ENCODE measurements around the gene LORICRIN.

Gene LORICRIN

DNA sequence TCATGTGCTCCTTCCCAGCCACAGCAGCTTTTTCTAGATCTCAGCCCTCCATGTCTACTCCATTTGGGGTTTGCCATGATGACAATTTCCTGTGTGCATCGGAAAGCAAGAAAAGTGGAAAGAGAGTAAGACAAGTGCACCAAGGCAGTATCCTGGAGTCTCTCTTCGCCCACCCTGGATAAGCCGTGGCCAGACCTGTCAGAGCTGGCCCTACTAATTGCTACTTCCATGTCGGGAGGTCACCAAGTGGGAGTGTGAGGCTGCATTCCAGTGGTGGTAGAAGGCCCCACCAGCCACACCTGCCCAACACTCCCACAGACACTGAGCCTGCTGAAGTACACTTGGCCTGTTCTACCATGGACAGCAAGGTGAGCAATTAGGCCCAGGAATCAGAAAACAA lies 14.0 kb upstream of the LORICRIN start:
- TF ChIP-seq GATA3 (IDR thresholded peaks at IDR 0.05; ENCODE audit: low read depth, low read length) (no peak), GATA2 (IDR thresholded peaks at IDR 0.05; ENCODE audit: low read depth, low read length) (no peak)

DNA sequence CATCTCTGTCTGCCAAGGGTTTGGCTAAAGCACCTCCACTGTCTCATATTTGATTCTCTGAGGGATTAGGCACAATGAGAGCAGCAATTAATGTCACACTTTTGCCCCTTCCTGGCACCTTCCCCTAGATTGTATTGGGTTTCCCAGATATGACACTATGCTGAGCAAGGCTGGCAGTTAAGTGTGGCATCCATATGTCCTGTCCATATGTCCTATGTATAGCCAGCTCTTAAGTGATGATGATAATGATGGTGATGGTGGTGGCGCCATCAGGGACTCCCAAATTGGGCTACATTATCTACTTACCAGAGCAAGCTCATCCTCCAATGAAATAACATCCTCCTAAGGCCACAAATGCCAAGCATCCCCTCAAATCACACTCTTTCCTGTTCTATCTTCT lies 13.5 kb upstream of the LORICRIN start:
- no peak for TF ChIP-seq GATA2 (IDR thresholded peaks at IDR 0.05; ENCODE audit: low read depth, low read length)
- TF ChIP-seq GATA3 (IDR thresholded peaks at IDR 0.05; ENCODE audit: low read depth, low read length) = no peak

DNA sequence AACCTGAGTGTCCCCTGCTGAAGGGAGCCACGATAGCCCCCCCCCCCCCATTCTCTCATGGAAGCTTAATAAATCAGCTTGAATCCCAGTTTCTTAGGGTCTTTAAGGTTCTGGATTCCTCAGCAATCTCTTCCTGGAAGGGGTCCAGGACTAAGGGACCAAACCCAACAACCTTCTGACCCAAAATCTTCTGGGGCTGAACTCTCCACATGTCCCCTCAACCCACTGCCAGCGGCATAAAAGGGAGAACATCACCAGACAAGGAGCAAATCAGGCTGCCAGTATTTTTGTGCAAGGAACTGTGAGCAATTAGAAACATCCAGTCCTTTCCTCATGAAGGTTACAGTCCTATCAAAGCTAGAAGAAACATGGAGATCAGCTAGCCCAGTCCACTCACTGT lies 12.7 kb upstream of the LORICRIN start:
- TF ChIP-seq GATA2 (IDR thresholded peaks at IDR 0.05; ENCODE audit: low read depth, low read length) = no peak
- no peak for TF ChIP-seq GATA3 (IDR thresholded peaks at IDR 0.05; ENCODE audit: low read depth, low read length)

DNA sequence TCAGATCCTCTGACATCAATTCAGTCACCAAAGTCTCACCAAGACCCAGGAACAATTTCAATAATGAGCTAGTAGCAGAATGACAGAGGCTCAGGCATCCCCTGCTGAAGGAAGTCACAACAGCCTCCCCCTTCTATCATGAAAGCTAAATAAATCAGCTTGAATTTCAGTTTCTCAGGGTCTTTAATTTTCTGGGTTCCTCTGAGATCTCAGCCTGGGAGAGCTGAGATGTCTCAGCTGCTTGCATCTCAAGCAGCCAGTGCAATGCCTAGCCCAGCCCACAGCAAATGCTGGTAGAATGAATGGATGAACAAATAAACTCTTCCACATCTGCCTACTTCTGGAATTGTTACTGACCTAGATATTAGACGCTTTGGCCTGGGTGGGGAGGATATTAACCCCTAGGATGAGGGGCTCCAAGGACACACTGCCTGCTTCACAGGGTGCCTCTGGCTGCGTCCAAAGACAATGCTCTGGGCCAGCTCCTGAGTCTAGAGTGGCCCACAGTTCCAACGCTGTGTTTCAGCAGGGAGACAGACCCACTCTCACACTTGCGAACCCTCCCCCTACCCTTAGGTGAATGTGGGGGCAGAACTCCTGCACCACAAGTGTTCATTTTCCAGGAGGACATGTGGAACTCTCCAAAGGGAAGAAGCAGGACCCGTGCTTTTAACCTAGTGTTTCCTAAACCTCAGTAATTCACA lies 11.2 kb upstream of the LORICRIN start:
- TF ChIP-seq GATA2 (IDR thresholded peaks at IDR 0.05; ENCODE audit: low read depth, low read length) (no peak), GATA3 (IDR thresholded peaks at IDR 0.05; ENCODE audit: low read depth, low read length) (no peak)

DNA sequence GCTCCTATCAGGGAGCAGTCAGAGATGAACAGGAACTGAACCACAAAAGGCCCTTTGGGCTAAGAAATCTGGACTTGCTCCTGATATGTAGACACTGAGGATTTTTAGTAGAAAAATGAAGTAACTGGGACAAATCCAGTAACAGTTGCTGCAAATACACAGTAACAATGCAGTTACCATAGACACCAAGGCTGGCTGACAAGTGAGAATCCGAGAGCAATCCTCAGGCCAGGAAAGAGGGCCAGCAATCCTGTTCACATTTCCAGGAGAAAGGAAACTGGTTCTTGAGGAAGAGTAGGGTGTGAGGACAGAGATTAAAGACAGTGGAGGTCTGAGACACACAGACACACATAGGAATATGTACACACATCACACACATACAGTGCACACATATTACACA lies 9.3 kb upstream of the LORICRIN start:
- TF ChIP-seq GATA3 (IDR thresholded peaks at IDR 0.05; ENCODE audit: low read depth, low read length) (no peak), GATA2 (IDR thresholded peaks at IDR 0.05; ENCODE audit: low read depth, low read length) (no peak)

- TF ChIP-seq GATA3 (IDR thresholded peaks at IDR 0.05; ENCODE audit: low read depth, low read length) (no peak), GATA2 (IDR thresholded peaks at IDR 0.05; ENCODE audit: low read depth, low read length) (no peak)
Observed at GRCh38 chr1:153251087-153251486, 8.4 kb upstream of the LORICRIN start.

GRCh38 chr1:153251562-153251961 lies 7.9 kb upstream of the LORICRIN start:
- TF ChIP-seq GATA3 (IDR thresholded peaks at IDR 0.05; ENCODE audit: low read depth, low read length) (no peak), GATA2 (IDR thresholded peaks at IDR 0.05; ENCODE audit: low read depth, low read length) (no peak)

GRCh38 chr1:153251988-153252387 lies 7.5 kb upstream of the LORICRIN start:
- no peak for TF ChIP-seq GATA2 (IDR thresholded peaks at IDR 0.05; ENCODE audit: low read depth, low read length)
- TF ChIP-seq GATA3 (IDR thresholded peaks at IDR 0.05; ENCODE audit: low read depth, low read length) = no peak

DNA sequence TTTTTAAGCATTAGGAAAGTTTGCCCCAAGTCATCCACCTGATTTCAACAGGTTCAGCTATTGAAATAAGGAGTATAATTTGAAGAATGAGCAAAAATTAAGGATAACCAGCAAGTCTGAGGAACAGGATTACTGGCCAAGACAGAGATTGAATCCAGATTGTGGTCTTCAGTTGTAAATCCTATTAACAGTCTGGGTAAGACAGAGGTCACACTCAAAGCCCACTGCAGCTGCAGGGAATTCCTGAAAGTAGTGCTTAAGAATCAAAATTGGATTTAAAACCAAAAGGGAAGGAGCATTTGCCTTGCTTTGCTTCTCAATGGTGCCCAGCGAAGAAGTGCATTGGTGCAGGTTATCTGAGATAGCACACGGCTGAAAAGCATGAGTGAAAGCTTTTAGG lies 6.4 kb upstream of the LORICRIN start:
- TF ChIP-seq GATA3 (IDR thresholded peaks at IDR 0.05; ENCODE audit: low read depth, low read length) = no peak

DNA sequence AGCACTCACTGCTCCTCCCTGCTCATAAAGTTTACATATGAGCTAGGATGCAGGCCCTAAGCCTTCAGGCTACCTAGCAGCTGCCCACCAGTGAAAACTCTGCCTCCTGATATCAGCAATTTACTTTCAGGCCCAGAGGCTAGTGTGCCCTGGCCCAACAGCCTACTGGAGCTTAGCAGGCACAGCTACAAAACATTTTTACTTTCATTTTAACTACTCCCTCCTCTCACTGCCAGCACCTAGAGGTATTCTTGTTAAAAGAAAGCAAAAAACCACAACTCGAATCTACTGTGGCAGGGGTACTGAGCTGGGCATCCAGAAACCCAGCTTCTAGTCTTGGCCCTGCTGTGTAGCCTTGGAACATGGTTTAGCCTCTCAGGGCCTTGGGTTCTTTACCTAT lies 5.8 kb upstream of the LORICRIN start:
- no peak for TF ChIP-seq GATA2 (IDR thresholded peaks at IDR 0.05; ENCODE audit: low read depth, low read length)
- no peak for TF ChIP-seq GATA3 (IDR thresholded peaks at IDR 0.05; ENCODE audit: low read depth, low read length)

DNA sequence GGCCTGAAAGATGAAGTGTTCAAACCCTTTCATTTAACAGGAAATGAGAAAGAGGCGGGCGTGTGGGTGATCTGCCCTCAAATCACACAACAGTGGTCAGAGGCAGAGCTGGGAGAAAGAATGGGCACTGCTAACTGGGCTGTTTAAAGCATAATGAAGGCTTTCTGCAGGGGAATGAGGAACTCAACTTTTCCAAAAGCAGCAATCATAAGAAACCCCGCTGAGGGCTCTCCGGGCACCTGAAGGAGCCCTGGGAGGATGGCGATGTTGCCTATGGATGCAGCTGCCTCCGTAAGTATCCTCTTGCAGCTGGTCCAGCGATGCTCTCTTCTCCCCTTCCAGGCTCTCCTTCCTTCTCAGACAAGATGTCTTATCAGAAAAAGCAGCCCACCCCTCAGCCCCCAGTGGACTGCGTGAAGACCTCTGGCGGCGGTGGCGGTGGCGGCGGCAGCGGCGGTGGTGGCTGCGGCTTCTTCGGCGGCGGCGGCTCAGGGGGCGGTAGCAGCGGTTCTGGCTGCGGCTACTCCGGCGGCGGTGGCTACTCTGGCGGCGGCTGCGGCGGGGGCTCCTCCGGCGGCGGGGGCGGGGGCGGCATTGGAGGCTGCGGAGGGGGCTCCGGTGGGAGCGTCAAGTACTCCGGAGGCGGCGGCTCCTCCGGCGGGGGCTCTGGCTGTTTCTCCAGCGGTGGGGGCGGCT lies 1.2 kb downstream of the LORICRIN start:
- TF ChIP-seq GATA2 (IDR thresholded peaks at IDR 0.05; ENCODE audit: low read depth, low read length) = no peak
- TF ChIP-seq GATA3 (IDR thresholded peaks at IDR 0.05; ENCODE audit: low read depth, low read length) = no peak

GRCh38 chr1:153261281-153262069 lies 2.0 kb downstream of the LORICRIN start:
- TF ChIP-seq GATA3 (IDR thresholded peaks at IDR 0.05; ENCODE audit: low read depth, low read length) (no peak), GATA2 (IDR thresholded peaks at IDR 0.05; ENCODE audit: low read depth, low read length) (no peak)

DNA sequence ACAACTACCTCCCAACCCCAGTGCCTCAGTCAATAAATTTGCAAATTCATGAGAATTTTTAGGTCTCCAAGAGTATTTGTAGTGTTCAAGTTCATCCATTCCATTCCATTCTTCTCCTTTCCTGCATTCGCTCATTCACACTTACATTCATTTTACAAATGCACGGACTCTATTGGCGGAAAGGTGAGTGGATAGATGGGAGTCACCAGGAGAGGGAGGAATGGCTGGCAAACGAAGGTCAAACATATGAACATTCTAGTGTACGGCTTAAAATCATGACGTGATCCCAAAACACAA lies 2.5 kb downstream of the LORICRIN start:
- TF ChIP-seq GATA2 (IDR thresholded peaks at IDR 0.05; ENCODE audit: low read depth, low read length) (no peak), GATA3 (IDR thresholded peaks at IDR 0.05; ENCODE audit: low read depth, low read length) (no peak)

- TF ChIP-seq GATA3 (IDR thresholded peaks at IDR 0.05; ENCODE audit: low read depth, low read length) (no peak), GATA2 (IDR thresholded peaks at IDR 0.05; ENCODE audit: low read depth, low read length) (no peak)
Observed at GRCh38 chr1:153262462-153263157, 3.1 kb downstream of the LORICRIN start.

Measured in SH-SY5Y (cell line).